K562 (cell line): Measurements from ENCODE around the gene BBS5. TPM values are rescaled to one million over a fixed set of nuclear protein-coding genes. Genes with fewer than 3 reads are reported as not detected.

Experiments used
- BRF1 ChIP-seq: IDR thresholded peaks from 3 replicates; pipeline ENCODE4 v1.6.1; 2011; ENCODE audit warnings: borderline replicate concordance, mild to moderate bottlenecking; ENCODE audit not compliant: insufficient read length; ENCODE audit errors: extremely low read depth
- GMEB1 ChIP-seq: fragments of 250-450 bp; sonication (Bioruptor Pico); IDR thresholded peaks from 2 replicates; pipeline ENCODE4 v1.4.0; 2020; ENCODE audit warnings: mild to moderate bottlenecking
- NR0B1 ChIP-seq: fragments of 450-650 bp; IDR thresholded peaks from one replicate; pipeline ENCODE4 v1.6.1; 2018; ENCODE audit warnings: mild to moderate bottlenecking, moderate library complexity; ENCODE audit not compliant: partially characterized antibody
- POU5F1 ChIP-seq: fragments of 150-350 bp; IDR thresholded peaks from 2 replicates; pipeline ENCODE4 v1.6.1; 2014; ENCODE audit warnings: borderline replicate concordance, low read length, low read depth, mild to moderate bottlenecking; ENCODE audit not compliant: partially characterized antibody
- PREB ChIP-seq: sonication (generic); formaldehyde crosslinking; IDR thresholded peaks from 2 replicates; pipeline ENCODE4 v1.8.1; 2023; ENCODE audit warnings: mild to moderate bottlenecking, missing genetic modification reagents
- PURB ChIP-seq: sonication (generic); formaldehyde crosslinking; IDR thresholded peaks from 2 replicates; pipeline ENCODE4 v1.9.0; 2021; ENCODE audit warnings: low read depth, mild to moderate bottlenecking, missing genetic modification reagents
- SNIP1 ChIP-seq: fragments of 450-650 bp; IDR thresholded peaks from 2 replicates; pipeline ENCODE4 v1.7.1; 2017; ENCODE audit warnings: low read depth, mild to moderate bottlenecking
- XRCC3 ChIP-seq: fragments of 450-650 bp; IDR thresholded peaks from 2 replicates; pipeline ENCODE4 v1.6.1; 2017; ENCODE audit warnings: mild to moderate bottlenecking, moderate library complexity
- XRCC5 ChIP-seq: fragments of 200-400 bp; formaldehyde crosslinking; IDR thresholded peaks from 2 replicates; pipeline ENCODE4 v1.6.1; 2017; ENCODE audit warnings: low read depth, mild to moderate bottlenecking, low read length
- ZKSCAN1 ChIP-seq: fragments of 150-350 bp; IDR thresholded peaks from 2 replicates; pipeline ENCODE4 v1.6.1; 2016; ENCODE audit warnings: low read depth, low read length
- ZNF224 ChIP-seq: sonication (generic); formaldehyde crosslinking; IDR thresholded peaks from 2 replicates; pipeline ENCODE4 v1.8.0; 2022; ENCODE audit warnings: mild to moderate bottlenecking, missing genetic modification reagents
- ZNF583 ChIP-seq: fragments of 250-450 bp; sonication (Bioruptor Pico); IDR thresholded peaks from 2 replicates; pipeline ENCODE4 v1.4.0; 2020
- polyA plus RNA-seq, 8 experiments: library from polyadenylated mRNA; depleted of rRNA in 4 of 8; stranded (reverse) in 5 of 8; unstranded in 3 of 8; fragments of >200 nt; fragmentation: Nextera tagmentation in 2 of 8; fragmentation: Illumina TruSeq in 1 of 8; extraction: Ambion mirVana in 2 of 8; extraction: Trizol in 1 of 8; gene quantifications; 2 replicates each; pipeline versions ENCODE4 v1.2.1 to v1.2.3, GENCODE V29; 2011 to 2014; ENCODE audit warnings: inconsistent platforms in 1 of 8, missing spikeins in 1 of 8
- total RNA-seq, 7 experiments: library from RNA; depleted of rRNA in 6 of 7; stranded (reverse); fragments of >200 nt in 6 of 7; fragmentation: Illumina TruSeq in 2 of 7; extraction: Trizol in 2 of 7; gene quantifications; 2 replicates each; pipeline versions ENCODE4 v1.2.1 to v1.2.3, GENCODE V29; 2011 to 2021; ENCODE audit warnings: low replicate concordance in 1 of 7

The BBS5 gene
- total and polyA plus RNA-seq, 9 of the 15 experiments (the other 6 are each of a cell fraction or from before 2014, with no cell fraction given): 0.48 to 6.9 (median 4.3) TPM

- no peak for TF ChIP-seq BRF1
- no peak for TF ChIP-seq SNIP1
- peak; percentile 11; the same call in 1 of the 2 replicates for TF ChIP-seq XRCC5
- TF ChIP-seq ZNF224 (CRISPR knock-in tag): 0 out of 2 replicates have a peak, but pooled peaks have one; percentile 27
- no peak for TF ChIP-seq NR0B1
- TF ChIP-seq ZKSCAN1: peak; percentile 60; the same call in 1 of the 2 replicates
- TF ChIP-seq XRCC3: no peak
- no peak for TF ChIP-seq PREB (CRISPR knock-in tag)
- TF ChIP-seq PURB (CRISPR knock-in tag): no peak
- TF ChIP-seq POU5F1: peak; percentile 47
- peak; percentile 76; the same call in 1 of the 2 replicates for TF ChIP-seq ZNF583 (CRISPR knock-in tag)
- TF ChIP-seq GMEB1 (CRISPR knock-in tag): peak; percentile 66; the same call in 1 of the 2 replicates
These were observed at the start of gene BBS5 (continued) for GRCh38 chr2:169479257-169480078.
